ENCODE measurements around the gene UQCRC2.

The UQCRC2 gene

GRCh38 chr16:21950782-21951521 is 2.2 kb upstream of the UQCRC2 start:
- DNase-seq (ENCODE audit: insufficient read length, low spot score) (no peak), FAIRE-seq (no peak)
- no peak for TF ChIP-seq SPI1 (IDR thresholded peaks at IDR 0.05; ENCODE audit: low read depth, low read length)
- TF ChIP-seq TAF1 (IDR thresholded peaks at IDR 0.05; ENCODE audit: low read depth, low read length) = no peak
- no peak for TF ChIP-seq PAX5 (IDR thresholded peaks at IDR 0.05; ENCODE audit: insufficient read depth, low read length, severe bottlenecking)
- no peak for TF ChIP-seq POLR2A (IDR thresholded peaks at IDR 0.05; ENCODE audit: low read depth, low read length)
- no peak for TF ChIP-seq POLR2AphosphoS5 (IDR thresholded peaks at IDR 0.05; ENCODE audit: low read depth, low read length)
- no peak for TF ChIP-seq POU2F2 (IDR thresholded peaks at IDR 0.05; ENCODE audit: low read depth, low read length)

- TF ChIP-seq POU2F2 (IDR thresholded peaks at IDR 0.05; ENCODE audit: low read depth, low read length) = no peak
- no peak for TF ChIP-seq SPI1 (IDR thresholded peaks at IDR 0.05; ENCODE audit: low read depth, low read length)
- peak; percentile 41; the same call in 1 of the 2 replicates for TF ChIP-seq POLR2AphosphoS5 (IDR thresholded peaks at IDR 0.05; ENCODE audit: low read depth, low read length)
- FAIRE-seq (no peak), DNase-seq (ENCODE audit: insufficient read length, low spot score) (peak; percentile 14)
Measured at GRCh38 chr16:21952040-21952792, 945 bp upstream of the UQCRC2 start.

GRCh38 chr16:21953541-21953902 is 361 bp downstream of the UQCRC2 start:
- FAIRE-seq = no peak
- TF ChIP-seq TAF1 (IDR thresholded peaks at IDR 0.05; ENCODE audit: low read depth, low read length) = no peak
- TF ChIP-seq SPI1 (IDR thresholded peaks at IDR 0.05; ENCODE audit: low read depth, low read length) = no peak
- TF ChIP-seq POLR2AphosphoS5 (IDR thresholded peaks at IDR 0.05; ENCODE audit: low read depth, low read length) = no peak
- TF ChIP-seq PAX5 (IDR thresholded peaks at IDR 0.05; ENCODE audit: insufficient read depth, low read length, severe bottlenecking) = no peak
- no peak for TF ChIP-seq POU2F2 (IDR thresholded peaks at IDR 0.05; ENCODE audit: low read depth, low read length)
- no peak for TF ChIP-seq POLR2A (IDR thresholded peaks at IDR 0.05; ENCODE audit: low read depth, low read length)
- no peak for DNase-seq (ENCODE audit: insufficient read length, low spot score)

GRCh38 chr16:21957714-21958346 is 4.7 kb downstream of the UQCRC2 start:
- no peak for FAIRE-seq
- TF ChIP-seq POLR2AphosphoS5 (IDR thresholded peaks at IDR 0.05; ENCODE audit: low read depth, low read length) = no peak
- no peak for TF ChIP-seq PAX5 (IDR thresholded peaks at IDR 0.05; ENCODE audit: insufficient read depth, low read length, severe bottlenecking)
- TF ChIP-seq POLR2A (IDR thresholded peaks at IDR 0.05; ENCODE audit: low read depth, low read length) = 0 out of 2 replicates have a peak, but pooled peaks have one; percentile 3
- no peak for DNase-seq (ENCODE audit: insufficient read length, low spot score)

DNA sequence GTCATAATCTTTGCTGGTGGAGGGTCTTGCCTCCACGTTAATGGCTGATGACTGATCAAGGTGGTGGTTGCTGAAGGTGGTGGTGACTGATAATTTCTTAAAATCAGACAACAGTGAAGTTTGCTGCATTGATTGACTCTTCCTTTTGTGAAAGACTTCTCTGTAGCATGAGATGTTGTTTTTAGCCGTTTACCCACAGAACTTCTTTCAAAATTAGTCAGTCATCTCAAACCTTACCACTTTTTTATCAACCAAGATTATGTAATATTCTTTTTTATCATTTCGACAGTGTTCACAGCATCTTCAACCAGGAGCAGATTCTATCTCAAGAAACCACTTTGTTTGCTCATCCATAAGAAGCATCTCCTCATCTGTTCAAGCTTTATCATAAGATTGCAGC is 5.9 kb downstream of the UQCRC2 start:
- TF ChIP-seq POU2F2 (IDR thresholded peaks at IDR 0.05; ENCODE audit: low read depth, low read length) (no peak), PAX5 (IDR thresholded peaks at IDR 0.05; ENCODE audit: insufficient read depth, low read length, severe bottlenecking) (no peak), SPI1 (IDR thresholded peaks at IDR 0.05; ENCODE audit: low read depth, low read length) (no peak), POLR2AphosphoS5 (IDR thresholded peaks at IDR 0.05; ENCODE audit: low read depth, low read length) (no peak), POLR2A (IDR thresholded peaks at IDR 0.05; ENCODE audit: low read depth, low read length) (no peak), TAF1 (IDR thresholded peaks at IDR 0.05; ENCODE audit: low read depth, low read length) (no peak)
- FAIRE-seq (no peak), DNase-seq (ENCODE audit: insufficient read length, low spot score) (no peak)

DNA sequence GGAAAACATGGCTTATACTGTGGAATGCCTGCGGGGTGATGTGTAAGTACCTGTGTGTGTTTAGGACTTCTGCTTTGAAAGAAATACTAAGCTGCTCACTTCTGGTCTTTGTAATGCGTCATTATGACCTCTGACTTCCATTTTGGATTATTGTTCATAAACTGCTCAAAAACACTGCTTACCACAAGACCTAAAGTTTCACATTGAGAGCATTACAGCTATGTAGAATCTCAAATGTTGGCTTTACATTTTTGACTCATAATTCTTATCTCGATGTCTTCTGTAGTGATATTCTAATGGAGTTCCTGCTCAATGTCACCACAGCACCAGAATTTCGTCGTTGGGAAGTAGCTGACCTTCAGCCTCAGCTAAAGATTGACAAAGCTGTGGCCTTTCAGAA is 9.3 kb downstream of the UQCRC2 start:
- DNase-seq (ENCODE audit: insufficient read length, low spot score) (no peak), FAIRE-seq (peak; percentile 48)
- TF ChIP-seq TAF1 (IDR thresholded peaks at IDR 0.05; ENCODE audit: low read depth, low read length) = no peak
- TF ChIP-seq SPI1 (IDR thresholded peaks at IDR 0.05; ENCODE audit: low read depth, low read length) = no peak
- no peak for TF ChIP-seq POU2F2 (IDR thresholded peaks at IDR 0.05; ENCODE audit: low read depth, low read length)
- TF ChIP-seq PAX5 (IDR thresholded peaks at IDR 0.05; ENCODE audit: insufficient read depth, low read length, severe bottlenecking) = no peak
- TF ChIP-seq POLR2A (IDR thresholded peaks at IDR 0.05; ENCODE audit: low read depth, low read length) = no peak
- no peak for TF ChIP-seq POLR2AphosphoS5 (IDR thresholded peaks at IDR 0.05; ENCODE audit: low read depth, low read length)

DNA sequence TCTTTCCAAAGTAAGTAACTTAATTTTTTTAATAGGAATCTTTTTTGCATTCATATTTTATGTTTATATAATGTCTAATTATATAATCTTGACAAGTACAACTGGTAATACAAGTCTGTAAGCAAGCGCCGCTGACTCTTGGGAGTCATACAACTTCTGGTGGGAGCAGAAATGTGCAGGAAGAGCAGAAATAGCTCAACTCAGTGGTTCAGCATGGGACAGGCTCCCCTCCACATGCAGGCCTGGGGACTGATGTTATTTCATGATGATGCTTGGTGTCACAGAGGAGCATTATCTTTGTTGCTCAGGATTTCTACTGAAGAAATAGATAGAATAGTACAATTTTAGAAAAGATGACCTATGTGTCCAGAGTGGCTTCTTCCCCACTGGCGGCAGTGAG is 10.7 kb downstream of the UQCRC2 start:
- no peak for DNase-seq (ENCODE audit: insufficient read length, low spot score)
- no peak for FAIRE-seq
- no peak for TF ChIP-seq TAF1 (IDR thresholded peaks at IDR 0.05; ENCODE audit: low read depth, low read length)
- TF ChIP-seq POU2F2 (IDR thresholded peaks at IDR 0.05; ENCODE audit: low read depth, low read length) = no peak
- no peak for TF ChIP-seq SPI1 (IDR thresholded peaks at IDR 0.05; ENCODE audit: low read depth, low read length)
- TF ChIP-seq PAX5 (IDR thresholded peaks at IDR 0.05; ENCODE audit: insufficient read depth, low read length, severe bottlenecking) = no peak
- no peak for TF ChIP-seq POLR2A (IDR thresholded peaks at IDR 0.05; ENCODE audit: low read depth, low read length)
- no peak for TF ChIP-seq POLR2AphosphoS5 (IDR thresholded peaks at IDR 0.05; ENCODE audit: low read depth, low read length)

DNA sequence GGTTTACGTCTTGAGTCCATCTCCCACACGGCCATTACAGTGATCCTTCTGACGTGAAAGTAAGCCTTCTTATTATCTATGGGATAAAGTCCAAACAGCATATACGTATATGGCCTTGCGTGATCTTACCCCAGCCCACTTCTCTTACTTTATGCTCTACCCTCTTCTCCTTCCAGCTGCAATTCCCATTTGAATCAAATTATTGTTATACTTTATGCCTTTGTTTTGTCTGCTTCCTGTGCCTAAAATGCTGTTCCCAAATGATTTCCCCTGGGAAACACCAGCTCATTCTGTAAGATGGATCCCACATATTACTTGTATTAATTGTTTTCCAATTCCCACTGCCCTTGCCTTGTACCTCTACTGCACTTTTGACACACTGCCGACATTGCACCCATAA is 11.2 kb downstream of the UQCRC2 start:
- FAIRE-seq (no peak), DNase-seq (ENCODE audit: insufficient read length, low spot score) (no peak)
- TF ChIP-seq POU2F2 (IDR thresholded peaks at IDR 0.05; ENCODE audit: low read depth, low read length) (no peak), POLR2A (IDR thresholded peaks at IDR 0.05; ENCODE audit: low read depth, low read length) (no peak), TAF1 (IDR thresholded peaks at IDR 0.05; ENCODE audit: low read depth, low read length) (no peak)

GRCh38 chr16:21971856-21972255 is 18.7 kb downstream of the UQCRC2 start:
- FAIRE-seq (no peak), DNase-seq (ENCODE audit: insufficient read length, low spot score) (no peak)
- TF ChIP-seq POLR2A (IDR thresholded peaks at IDR 0.05; ENCODE audit: low read depth, low read length) (0 out of 2 replicates have a peak, but pooled peaks have one; percentile 29), SPI1 (IDR thresholded peaks at IDR 0.05; ENCODE audit: low read depth, low read length) (no peak), PAX5 (IDR thresholded peaks at IDR 0.05; ENCODE audit: insufficient read depth, low read length, severe bottlenecking) (no peak), POU2F2 (IDR thresholded peaks at IDR 0.05; ENCODE audit: low read depth, low read length) (no peak), TAF1 (IDR thresholded peaks at IDR 0.05; ENCODE audit: low read depth, low read length) (no peak), POLR2AphosphoS5 (IDR thresholded peaks at IDR 0.05; ENCODE audit: low read depth, low read length) (no peak)
